H1 (cell line): ENCODE results near the gene LRTM1.

Experiments used
- CTCF ChIP-seq, 3 experiments: IDR thresholded peaks; 1 replicate in 2 of 3; 2 replicates in 1 of 3; pipeline versions ENCODE4 v1.5.1 to v1.6.1; 2011; ENCODE audit warnings: low read length in 3 of 3, mild to moderate bottlenecking in 3 of 3, inconsistent platforms in 2 of 3, low read depth in 1 of 3, moderate library complexity in 1 of 3; ENCODE audit not compliant: insufficient read depth in 1 of 3; ENCODE audit errors: control extremely low read depth in 1 of 3
- EP300 ChIP-seq, 2 experiments: IDR thresholded peaks; 1 replicate in 1 of 2; 2 replicates in 1 of 2; pipeline ENCODE4 v1.6.1; 2011 to 2012; ENCODE audit warnings: low read depth in 2 of 2, low read length in 2 of 2, mild to moderate bottlenecking in 2 of 2, borderline replicate concordance in 1 of 2, inconsistent platforms in 1 of 2, moderate library complexity in 1 of 2
- EZH2 ChIP-seq: fragments of 200-600 bp; sonication (generic); IDR thresholded peaks from 2 replicates; pipeline ENCODE4 v1.7.1; 2012; ENCODE audit warnings: low read depth, mild to moderate bottlenecking, moderate library complexity, low read length, inconsistent platforms; ENCODE audit not compliant: severe bottlenecking
- POLR2AphosphoS5 ChIP-seq: IDR thresholded peaks from 2 replicates; pipeline ENCODE4 v1.6.1; 2011; ENCODE audit warnings: low read depth, low read length

- no peak for TF ChIP-seq CTCF (IDR thresholded peaks at IDR 0.05; ENCODE audit: control extremely low read depth in 1 of 3, insufficient read depth in 1 of 3, low read depth in 1 of 3, low read length in 3 of 3)
- TF ChIP-seq EZH2: no peak
- no peak for TF ChIP-seq POLR2AphosphoS5
- TF ChIP-seq EP300 (IDR thresholded peaks at IDR 0.05; ENCODE audit: borderline replicate concordance in 1 of 2, low read depth in 2 of 2, low read length in 2 of 2): no peak
Observed at GRCh38 chr3:54928046-54928770, at the start of gene LRTM1.
